DMS114 treated with DMSO at 0.1 percent for 48 hours (cell line): ENCODE data around the gene TCF4.

Experiments
- DNase-seq: peaks from one replicate; lab custom pipeline; 2025; ENCODE audit not compliant: unreplicated experiment; lab: John Stamatoyannopoulos, UW

Gene TCF4

GRCh38 chr18:55444536-55444935, 143.5 kb downstream of the TCF4 start:
- DNase-seq = no peak

GRCh38 chr18:55443776-55444175, 144.2 kb downstream of the TCF4 start:
- DNase-seq = no peak

GRCh38 chr18:55442561-55442960, 145.4 kb downstream of the TCF4 start:
- no peak for DNase-seq

GRCh38 chr18:55440988-55441387, 147.0 kb downstream of the TCF4 start:
- DNase-seq = no peak

- DNase-seq = no peak
Observed at GRCh38 chr18:55439056-55439455, 148.9 kb downstream of the TCF4 start.

- DNase-seq = no peak
Observed at GRCh38 chr18:55435592-55435991, 152.4 kb downstream of the TCF4 start.

- DNase-seq = no peak
Observed at GRCh38 chr18:55433648-55434047, 154.3 kb downstream of the TCF4 start.

- DNase-seq = no peak
Observed at GRCh38 chr18:55433140-55433539, 154.9 kb downstream of the TCF4 start.

- DNase-seq = no peak
Observed at GRCh38 chr18:55432307-55433040, 155.5 kb downstream of the TCF4 start.

- DNase-seq = no peak
Observed at GRCh38 chr18:55430026-55430425, 158.0 kb downstream of the TCF4 start.

- DNase-seq = no peak
Observed at GRCh38 chr18:55427951-55428350, 160.0 kb downstream of the TCF4 start.

GRCh38 chr18:55425698-55426097, 162.3 kb downstream of the TCF4 start:
- no peak for DNase-seq

- DNase-seq = no peak
Observed at GRCh38 chr18:55422456-55423180, 165.4 kb downstream of the TCF4 start.

- no peak for DNase-seq
Observed at GRCh38 chr18:55421615-55422419, 166.2 kb downstream of the TCF4 start.

- no peak for DNase-seq
Observed at GRCh38 chr18:55421308-55421614, 166.7 kb downstream of the TCF4 start.

GRCh38 chr18:55420665-55421307, 167.2 kb downstream of the TCF4 start:
- no peak for DNase-seq

- no peak for DNase-seq
Observed at GRCh38 chr18:55419947-55420664, 167.9 kb downstream of the TCF4 start.

GRCh38 chr18:55419132-55419946, 168.7 kb downstream of the TCF4 start:
- DNase-seq = no peak

GRCh38 chr18:55418439-55418838, 169.6 kb downstream of the TCF4 start:
- no peak for DNase-seq

GRCh38 chr18:55416791-55417190, 171.2 kb downstream of the TCF4 start:
- no peak for DNase-seq
